C4-2B (cell line): ENCODE results near the gene FCHSD1.

ENCODE experiments used
- ZFX ChIP-seq: fragments of 450-650 bp; IDR thresholded peaks from 2 replicates; pipeline ENCODE4 v1.6.1; 2017
- TF ChIP-seq, protein P1 (sequence below): fragments of 450-650 bp; conservative IDR thresholded peaks from 2 replicates; pipeline ENCODE4 v1.5.1; 2017; ENCODE audit warnings: mild to moderate bottlenecking

DNA sequence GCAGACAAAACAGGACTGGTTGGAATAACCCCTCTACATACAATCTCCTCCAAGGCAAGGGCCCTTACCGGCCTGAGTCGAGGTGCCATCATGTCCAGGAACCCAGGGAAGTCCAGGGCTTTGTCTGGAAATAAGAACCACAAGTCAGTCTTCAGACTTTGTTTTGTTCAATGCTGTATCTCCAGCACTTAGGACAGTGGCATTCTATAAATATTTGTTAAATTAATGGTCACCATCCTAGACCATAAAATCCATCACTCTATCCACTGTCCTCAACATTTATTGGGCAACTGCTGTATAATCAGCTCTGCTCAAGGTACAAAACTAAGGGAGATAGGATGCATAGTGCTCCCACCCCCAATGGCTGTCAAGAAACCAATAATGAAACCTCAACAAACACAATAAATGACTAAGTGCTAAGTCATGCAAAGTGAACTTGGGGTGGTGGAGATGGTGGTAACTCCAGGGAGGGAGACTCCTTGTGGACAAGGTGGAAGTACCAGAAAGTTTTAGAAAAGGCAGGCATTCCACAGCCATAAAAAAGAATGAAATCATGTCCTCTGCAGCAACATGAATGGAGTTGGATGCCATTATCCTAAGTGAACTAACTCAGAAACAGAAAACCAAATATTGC lies 9.5 kb downstream of the FCHSD1 start:
- TF ChIP-seq, protein P1, sequence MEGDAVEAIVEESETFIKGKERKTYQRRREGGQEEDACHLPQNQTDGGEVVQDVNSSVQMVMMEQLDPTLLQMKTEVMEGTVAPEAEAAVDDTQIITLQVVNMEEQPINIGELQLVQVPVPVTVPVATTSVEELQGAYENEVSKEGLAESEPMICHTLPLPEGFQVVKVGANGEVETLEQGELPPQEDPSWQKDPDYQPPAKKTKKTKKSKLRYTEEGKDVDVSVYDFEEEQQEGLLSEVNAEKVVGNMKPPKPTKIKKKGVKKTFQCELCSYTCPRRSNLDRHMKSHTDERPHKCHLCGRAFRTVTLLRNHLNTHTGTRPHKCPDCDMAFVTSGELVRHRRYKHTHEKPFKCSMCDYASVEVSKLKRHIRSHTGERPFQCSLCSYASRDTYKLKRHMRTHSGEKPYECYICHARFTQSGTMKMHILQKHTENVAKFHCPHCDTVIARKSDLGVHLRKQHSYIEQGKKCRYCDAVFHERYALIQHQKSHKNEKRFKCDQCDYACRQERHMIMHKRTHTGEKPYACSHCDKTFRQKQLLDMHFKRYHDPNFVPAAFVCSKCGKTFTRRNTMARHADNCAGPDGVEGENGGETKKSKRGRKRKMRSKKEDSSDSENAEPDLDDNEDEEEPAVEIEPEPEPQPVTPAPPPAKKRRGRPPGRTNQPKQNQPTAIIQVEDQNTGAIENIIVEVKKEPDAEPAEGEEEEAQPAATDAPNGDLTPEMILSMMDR = no peak
- TF ChIP-seq ZFX = no peak
